GM12878 (cell line): ENCODE results near the gene EEF1A2. TPM values are rescaled to one million over a fixed set of nuclear protein-coding genes. Genes with fewer than 3 reads are reported as not detected.

ENCODE experiments used
- ATAC-seq: fragments of 200-7000 bp; cut with Tn5 transposase; 3 replicates; pipeline ENCODE4 v1.9.1; 2020; ENCODE audit warnings: mild to moderate bottlenecking, moderate library complexity
- BruUV-seq: library from RNA; stranded (reverse); fragments of 400-500 nt; replicated peaks from 2 replicates; lab custom pipeline; 2021; lab: Mats Ljungman, UMichigan
- CTCF ChIA-PET: fragments of 300-600 bp; sonication (Branson Sonifier 250); formaldehyde crosslinking; extraction: SDS; loops from one replicate; lab custom pipeline; 2021; ENCODE audit warnings: inconsistent platforms; lab: Yijun Ruan, JAX
- POLR2A ChIA-PET: fragments of 350-600 bp; formaldehyde crosslinking; extraction: SDS; loops from one replicate; lab custom pipeline; 2021; ENCODE audit warnings: inconsistent platforms; lab: Charles Lee
- RAD21 ChIA-PET: fragments of 300-600 bp; sonication (Branson Sonifier 250); formaldehyde crosslinking; loops from one replicate; lab custom pipeline; 2023; ENCODE audit warnings: antibody characterized with exemption; ENCODE audit not compliant: unreplicated experiment; lab: Charles Lee
- SMC1A ChIA-PET: fragments of 300-600 bp; sonication (Branson Sonifier 250); formaldehyde crosslinking; loops from one replicate; lab custom pipeline; 2023; ENCODE audit not compliant: unreplicated experiment, uncharacterized antibody; lab: Charles Lee
- DNase-seq: peaks from one replicate; pipeline ENCODE4 v3.0.0-alpha.2; 2011; ENCODE audit warnings: low read depth, low spot score
- FAIRE-seq: peaks from 3 replicates; lab custom pipeline; 2011; peaks lifted over from hg19 to GRCh38; lab: Jason Lieb, UNC
- H2AFZ ChIP-seq: 2 replicates; pipeline ENCODE4 v1.6.0; 2011; ENCODE audit warnings: low read depth, low read length, control low read depth; ENCODE audit not compliant: control insufficient read depth
- H3K27ac ChIP-seq: 2 replicates; pipeline ENCODE4 v1.5.1; 2011; ENCODE audit warnings: control low read depth; ENCODE audit not compliant: control insufficient read depth, insufficient read depth
- H3K27me3 ChIP-seq, 2 experiments: replicated peaks in 1 of 2; 2 replicates each; pipeline versions ENCODE4 v1.6.0 to v1.6.1; 2011; ENCODE audit warnings: low read length in 1 of 2; ENCODE audit not compliant: control insufficient read depth in 2 of 2, insufficient read depth in 2 of 2
- H3K36me3 ChIP-seq, 2 experiments: 2 replicates each; pipeline ENCODE4 v1.5.1; 2011; ENCODE audit warnings: low read length in 1 of 2; ENCODE audit not compliant: control insufficient read depth in 2 of 2, insufficient read depth in 2 of 2
- H3K4me1 ChIP-seq: 2 replicates; pipeline ENCODE4 v1.6.1; 2011; ENCODE audit warnings: mild to moderate bottlenecking, low read length, moderate library complexity, mixed read lengths; ENCODE audit not compliant: control insufficient read depth, insufficient read depth
- H3K4me2 ChIP-seq: 2 replicates; pipeline ENCODE4 v1.6.0; 2011; ENCODE audit warnings: control low read depth; ENCODE audit not compliant: control insufficient read depth, insufficient read depth
- H3K4me3 ChIP-seq: fragments of 200-600 bp; sonication (generic); 2 replicates; pipeline ENCODE4 v1.5.1; 2016
- H3K79me2 ChIP-seq: 2 replicates; pipeline ENCODE4 v1.6.0; 2011; ENCODE audit warnings: low read length; ENCODE audit not compliant: control insufficient read depth, insufficient read depth
- H3K9ac ChIP-seq: 2 replicates; pipeline ENCODE4 v1.8.0; 2011; ENCODE audit warnings: low read length, control low read depth, mixed read lengths; ENCODE audit not compliant: control insufficient read depth, insufficient read depth
- H3K9me3 ChIP-seq: replicated peaks from 3 replicates; pipeline ENCODE4 v1.5.1; 2011; ENCODE audit warnings: mild to moderate bottlenecking, low read length; ENCODE audit not compliant: control insufficient read depth, insufficient read depth
- H4K20me1 ChIP-seq: 2 replicates; pipeline ENCODE4 v1.6.0; 2011; ENCODE audit not compliant: control insufficient read depth, insufficient read depth
- CEBPB ChIP-seq, 2 experiments: fragments of 150-350 bp in 1 of 2; IDR thresholded peaks; 2 replicates each; pipeline ENCODE4 v1.6.1; 2012 to 2014; ENCODE audit warnings: low read depth in 2 of 2, low read length in 2 of 2, borderline replicate concordance in 1 of 2, inconsistent platforms in 1 of 2
- EGR1 ChIP-seq, 2 experiments: IDR thresholded peaks; 1 replicate in 1 of 2; 2 replicates in 1 of 2; pipeline ENCODE4 v1.6.1; 2011 to 2012; ENCODE audit warnings: low read depth in 2 of 2, low read length in 2 of 2, borderline replicate concordance in 1 of 2, mild to moderate bottlenecking in 1 of 2, moderate library complexity in 1 of 2
- EZH2 ChIP-seq: IDR thresholded peaks from 2 replicates; pipeline ENCODE4 v1.6.1; 2012; ENCODE audit warnings: low read depth, mild to moderate bottlenecking, control low read depth, inconsistent platforms, low read length, borderline replicate concordance; ENCODE audit not compliant: control insufficient read depth
- FOXK2 ChIP-seq: fragments of 450-650 bp; IDR thresholded peaks from 2 replicates; pipeline ENCODE4 v1.6.1; 2017; ENCODE audit warnings: mild to moderate bottlenecking, moderate library complexity
- GATAD2B ChIP-seq: fragments of 450-650 bp; conservative IDR thresholded peaks from 2 replicates; pipeline ENCODE4 v1.6.1; 2017; ENCODE audit warnings: low read depth, mild to moderate bottlenecking, moderate library complexity
- HDAC2 ChIP-seq: fragments of 200-600 bp; sonication (generic); IDR thresholded peaks from 2 replicates; pipeline ENCODE4 v1.6.1; 2017
- NR2F1 ChIP-seq: fragments of 450-650 bp; conservative IDR thresholded peaks from 2 replicates; pipeline ENCODE4 v1.6.1; 2017; ENCODE audit warnings: mild to moderate bottlenecking
- POLR2A ChIP-seq: IDR thresholded peaks from 2 replicates; pipeline ENCODE4 v1.6.1; 2011; ENCODE audit warnings: low read depth, mild to moderate bottlenecking, low read length
- POLR2AphosphoS5 ChIP-seq: IDR thresholded peaks from 2 replicates; pipeline ENCODE4 v1.6.1; 2011; ENCODE audit warnings: mild to moderate bottlenecking, low read length, inconsistent platforms
- RFX5 ChIP-seq: IDR thresholded peaks from 2 replicates; pipeline ENCODE4 v1.6.1; 2011; ENCODE audit warnings: low read depth, low read length, improper control_type of control experiment
- SIX5 ChIP-seq: IDR thresholded peaks from 2 replicates; pipeline ENCODE4 v1.6.1; 2011; ENCODE audit warnings: mild to moderate bottlenecking, low read depth, low read length, moderate library complexity; ENCODE audit not compliant: severe bottlenecking
- SMC3 ChIP-seq: IDR thresholded peaks from 2 replicates; pipeline ENCODE4 v1.6.1; 2011; ENCODE audit warnings: low read length, improper control_type of control experiment, borderline replicate concordance
- STAT3 ChIP-seq: IDR thresholded peaks from 2 replicates; pipeline ENCODE4 v1.6.1; 2011; ENCODE audit warnings: low read depth, low read length, improper control_type of control experiment
- TCF3 ChIP-seq: IDR thresholded peaks from 2 replicates; pipeline ENCODE4 v1.6.1; 2012; ENCODE audit warnings: low read depth, mild to moderate bottlenecking, low read length, borderline replicate concordance; ENCODE audit not compliant: insufficient read depth
- ZNF622 ChIP-seq: fragments of 450-650 bp; IDR thresholded peaks from 2 replicates; pipeline ENCODE4 v1.6.1; 2017; ENCODE audit warnings: mild to moderate bottlenecking, inconsistent platforms
- ZZZ3 ChIP-seq: IDR thresholded peaks from 2 replicates; pipeline ENCODE4 v1.6.1; 2011; ENCODE audit warnings: low read depth; ENCODE audit not compliant: control insufficient read depth, insufficient read length
- WGBS: methylation state at CpG from one replicate; pipeline ENCODE4 v1.1.6; 2016; ENCODE audit warnings: low lambda C conversion rate; ENCODE audit not compliant: insufficient replicate concordance, insufficient coverage; ENCODE audit errors: missing lambda C conversion rate; 5-methylcytosine and 5-hydroxymethylcytosine counted together
- in situ Hi-C: fragments of 300-500 bp; cut with MboI; formaldehyde crosslinking; loops from 9 replicates; pipeline ENCODE4 v1.14.3; 2018; ENCODE audit warnings: mixed read lengths
- intact Hi-C: fragments of 100-400 bp; cut with micrococcal nuclease; formaldehyde crosslinking; loops from one replicate; pipeline ENCODE4 v1.14.2; 2022; ENCODE audit not compliant: unreplicated experiment
- polyA plus RNA-seq, 11 experiments: library from polyadenylated mRNA; depleted of rRNA in 4 of 11; unstranded in 6 of 11; stranded (reverse) in 5 of 11; fragments of >200 nt; fragmentation: Nextera tagmentation in 4 of 11; fragmentation: Illumina TruSeq in 1 of 11; extraction: Ambion mirVana in 4 of 11; extraction: Trizol in 1 of 11; gene quantifications; 1 replicate in 1 of 11; 2 replicates in 10 of 11; pipeline versions ENCODE4 v1.2.1 to v1.2.3, GENCODE V29; 2011 to 2016; ENCODE audit warnings: inconsistent platforms in 2 of 11, missing spikeins in 2 of 11, low read depth in 1 of 11
- total RNA-seq, 4 experiments: library from RNA; depleted of rRNA in 3 of 4; stranded (reverse); fragments of >200 nt in 3 of 4; fragmentation: Illumina TruSeq in 1 of 4; extraction: Trizol in 1 of 4; gene quantifications; 2 replicates each; pipeline versions ENCODE4 v1.2.1 to v1.2.3, GENCODE V29; 2013 to 2021
- TF ChIP-seq, protein P1 (sequence below): IDR thresholded peaks from 2 replicates; pipeline ENCODE4 v1.6.1; 2012; ENCODE audit warnings: low read depth, low read length, improper control_type of control experiment

Gene EEF1A2
- total and polyA plus RNA-seq, 10 of the 15 experiments (the other 5 are each of a cell fraction or from before 2014, with no cell fraction given), result 0.56 TPM; not detected in 9

DNA sequence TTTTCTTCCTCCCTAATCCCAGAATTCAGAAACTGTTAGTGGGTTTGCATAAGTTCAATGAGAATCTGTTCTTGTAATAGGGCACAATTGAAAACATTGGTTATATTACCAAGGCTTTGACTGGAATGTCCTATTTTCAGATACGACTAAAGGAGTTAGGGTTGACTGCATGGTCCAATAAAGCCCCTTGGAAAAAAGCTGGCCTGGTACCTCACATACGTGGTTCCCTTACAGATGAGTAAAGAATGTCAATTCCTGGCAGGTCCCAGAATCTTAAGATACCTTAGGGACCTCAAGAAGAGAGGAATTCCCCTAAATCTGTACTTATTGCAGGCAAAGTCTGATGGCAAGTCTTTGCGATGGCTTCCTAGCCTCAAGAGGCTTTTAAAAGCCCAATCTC lies 26.3 kb upstream of the EEF1A2 start (continued):
- TF ChIP-seq HDAC2 (no peak), SMC3 (no peak), STAT3 (no peak), NR2F1 (no peak), GATAD2B (no peak), FOXK2 (no peak), EZH2 (no peak), RFX5 (no peak)
- TF ChIP-seq, protein P1, sequence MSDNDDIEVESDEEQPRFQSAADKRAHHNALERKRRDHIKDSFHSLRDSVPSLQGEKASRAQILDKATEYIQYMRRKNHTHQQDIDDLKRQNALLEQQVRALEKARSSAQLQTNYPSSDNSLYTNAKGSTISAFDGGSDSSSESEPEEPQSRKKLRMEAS, result no peak

DNA sequence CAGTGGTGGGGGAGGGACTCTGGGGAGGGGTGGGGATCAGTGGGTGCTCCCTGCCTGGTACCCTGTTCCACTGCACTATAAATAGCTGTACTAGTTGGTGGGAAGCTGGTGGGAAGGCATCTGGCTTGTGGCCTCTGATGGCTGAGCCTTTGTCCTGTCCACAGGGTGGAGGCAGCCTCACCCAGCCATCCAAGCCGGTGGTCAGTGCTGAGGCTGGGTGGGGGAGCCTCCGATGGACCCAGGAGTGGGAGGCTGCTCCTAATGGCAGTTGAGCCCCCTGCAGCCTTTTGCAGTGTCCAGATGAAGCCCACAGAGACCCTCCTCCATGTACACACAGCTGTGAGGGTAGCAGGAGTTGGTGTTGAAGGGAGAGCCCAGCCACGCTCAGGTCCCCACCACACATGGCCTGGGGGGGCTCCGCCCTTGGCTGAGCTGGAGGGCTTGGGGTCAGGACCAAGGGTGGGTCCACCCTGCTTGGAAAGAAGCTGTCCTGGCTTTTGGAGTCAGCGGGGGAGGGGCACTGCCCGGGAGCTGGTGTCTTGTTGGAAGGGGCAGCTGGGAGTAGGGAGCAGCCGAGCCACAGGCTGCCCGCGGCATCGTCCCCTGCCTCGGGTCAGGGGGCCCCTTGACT lies 24.2 kb upstream of the EEF1A2 start:
- TF ChIP-seq ZNF622 (no peak), EGR1 (IDR thresholded peaks at IDR 0.05; ENCODE audit: borderline replicate concordance in 1 of 2, low read depth in 2 of 2, low read length in 2 of 2) (no peak), POLR2A (peak; percentile 45), POLR2AphosphoS5 (peak; percentile 47; the same call in 1 of the 2 replicates), SIX5 (no peak), TCF3 (no peak), ZZZ3 (no peak), CEBPB (IDR thresholded peaks at IDR 0.05; ENCODE audit: borderline replicate concordance in 1 of 2, low read depth in 2 of 2, low read length in 2 of 2) (no peak)
- peaks cover 0 to 2% of the 10 kb centered on the region in 2 experiments; a peak in 1 of 4 replicates for H3K36me3 ChIP-seq
- RAD21 ChIA-PET, result interaction anchor here (1.2 kb wide), 1 partner anchor 15 kb away, joined by 3 read pairs; no protein-coding TSS in a partner anchor
- H3K9me3 ChIP-seq, result peaks cover 4% of the 10 kb centered on the region; the same call in 2 of the 3 replicates
- H3K4me2 ChIP-seq, result no peak overlapping the region
- no TSS peak for BruUV-seq
- POLR2A ChIA-PET, result interaction anchor here (3.8 kb wide), 1 partner anchor 14 kb away, joined by 33 read pairs; the partner anchor contains the start of gene PTK6
- no peak for DNase-seq
- ATAC-seq, result no peak
- CTCF ChIA-PET, result interaction anchor here (0.8 to 2.1 kb wide), 2 partner anchors 15 to 26 kb away, joined by 3 to 10 read pairs; partner anchors contain the start of gene PTK6
- H3K79me2 ChIP-seq, result peaks cover 8% of the 10 kb centered on the region
- in situ Hi-C loops, result no loop called here
- H4K20me1 ChIP-seq, result no peaks in the 10 kb centered on the region
- no peak overlapping the region for H3K9ac ChIP-seq
- 97% methylated on average over 11 of the region's 11 CpGs for WGBS
- H3K4me3 ChIP-seq, result no peak overlapping the region
- H3K27ac ChIP-seq, result no peak overlapping the region
- H3K4me1 ChIP-seq, result peaks cover 4% of the 10 kb centered on the region
- intact Hi-C loops, result no loop called here
- SMC1A ChIA-PET, result no interaction called here
- no peaks in the 10 kb centered on the region for H3K27me3 ChIP-seq
- no peak overlapping the region for H2AFZ ChIP-seq
- no peak for FAIRE-seq
